ENCODE data around the gene RNF38. TPM values are rescaled to one million over a fixed set of nuclear protein-coding genes. Genes with fewer than 3 reads are reported as not detected.

RNF38 gene
- total RNA-seq, 2 experiments from 2014 or later, result 9.0 to 25.5 TPM

DNA sequence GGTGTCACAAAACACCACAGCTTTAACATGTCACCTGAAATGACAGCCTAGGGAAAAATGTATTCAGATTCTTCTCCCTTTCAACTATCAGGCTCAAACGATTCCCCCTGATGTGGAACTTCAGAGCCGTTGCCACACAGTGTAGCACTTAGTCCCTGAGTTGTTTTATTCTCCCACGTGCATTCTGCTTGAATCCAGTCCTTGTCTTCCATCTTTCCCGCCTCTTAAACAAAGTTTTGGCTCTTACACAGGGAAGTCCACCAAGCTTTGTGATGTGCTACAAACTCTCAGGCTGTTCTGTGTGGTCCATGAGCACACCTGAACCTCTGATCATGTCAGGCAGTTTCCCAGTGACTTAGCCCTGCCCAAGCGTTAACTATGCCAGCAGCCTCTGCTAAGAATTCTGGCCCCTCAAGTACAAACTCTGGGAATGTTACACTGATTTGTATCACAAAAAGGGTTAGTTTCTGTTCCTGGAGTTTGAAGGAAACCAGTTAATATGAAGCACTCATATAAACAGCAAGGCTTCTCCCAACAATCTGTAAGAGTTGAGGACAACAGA lies 45.8 kb upstream of the RNF38 start:
- BruUV-seq (replicated peaks), result no TSS peak
- H2AFZ ChIP-seq (ENCODE audit: low read length), result no peak overlapping the region
- H3K27ac ChIP-seq (ENCODE audit: low read depth, low read length, poor library complexity, severe bottlenecking), result no peak overlapping the region
- no peak for DNase-seq (ENCODE audit: low spot score)
- ChIA-PET CTCF (ENCODE audit: unreplicated experiment) (no interaction called here), POLR2A (no interaction called here)
- no peak overlapping the region for H3K4me2 ChIP-seq (ENCODE audit: low read length)
- H3K9me3 ChIP-seq (ENCODE audit: low read length), result no peaks in the 10 kb centered on the region
- H3K79me2 ChIP-seq (ENCODE audit: insufficient read depth, low read depth, low read length), result peaks cover 5% of the 10 kb centered on the region; the same call in 1 of the 2 replicates
- H3K9me2 ChIP-seq (ENCODE audit: insufficient read depth, low read length), result no peaks in the 10 kb centered on the region
- intact Hi-C loops (cut with micrococcal nuclease; ENCODE audit: unreplicated experiment), result no loop called here
- no peaks in the 10 kb centered on the region for H3K4me1 ChIP-seq (ENCODE audit: insufficient read depth, low read length, poor library complexity, severe bottlenecking)
- peaks cover 6% of the 10 kb centered on the region; the same call in 1 of the 2 replicates for H3K36me3 ChIP-seq (ENCODE audit: insufficient read depth, low read length)
- no peak overlapping the region for H3K4me3 ChIP-seq (ENCODE audit: low read depth, low read length, poor library complexity, severe bottlenecking)
- TF ChIP-seq EZH2phosphoT487 (IDR thresholded peaks at IDR 0.05; ENCODE audit: borderline replicate concordance, low read depth, low read length), result no peak
- TF ChIP-seq, protein P1, sequence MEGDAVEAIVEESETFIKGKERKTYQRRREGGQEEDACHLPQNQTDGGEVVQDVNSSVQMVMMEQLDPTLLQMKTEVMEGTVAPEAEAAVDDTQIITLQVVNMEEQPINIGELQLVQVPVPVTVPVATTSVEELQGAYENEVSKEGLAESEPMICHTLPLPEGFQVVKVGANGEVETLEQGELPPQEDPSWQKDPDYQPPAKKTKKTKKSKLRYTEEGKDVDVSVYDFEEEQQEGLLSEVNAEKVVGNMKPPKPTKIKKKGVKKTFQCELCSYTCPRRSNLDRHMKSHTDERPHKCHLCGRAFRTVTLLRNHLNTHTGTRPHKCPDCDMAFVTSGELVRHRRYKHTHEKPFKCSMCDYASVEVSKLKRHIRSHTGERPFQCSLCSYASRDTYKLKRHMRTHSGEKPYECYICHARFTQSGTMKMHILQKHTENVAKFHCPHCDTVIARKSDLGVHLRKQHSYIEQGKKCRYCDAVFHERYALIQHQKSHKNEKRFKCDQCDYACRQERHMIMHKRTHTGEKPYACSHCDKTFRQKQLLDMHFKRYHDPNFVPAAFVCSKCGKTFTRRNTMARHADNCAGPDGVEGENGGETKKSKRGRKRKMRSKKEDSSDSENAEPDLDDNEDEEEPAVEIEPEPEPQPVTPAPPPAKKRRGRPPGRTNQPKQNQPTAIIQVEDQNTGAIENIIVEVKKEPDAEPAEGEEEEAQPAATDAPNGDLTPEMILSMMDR (conservative IDR thresholded peaks at IDR 0.05; ENCODE audit: low read length), result no peak
- H4K20me1 ChIP-seq (ENCODE audit: insufficient read depth, low read length), result 0 out of 2 replicates have a peak, but pooled peaks cover 10% of the 10 kb centered on the region

DNA sequence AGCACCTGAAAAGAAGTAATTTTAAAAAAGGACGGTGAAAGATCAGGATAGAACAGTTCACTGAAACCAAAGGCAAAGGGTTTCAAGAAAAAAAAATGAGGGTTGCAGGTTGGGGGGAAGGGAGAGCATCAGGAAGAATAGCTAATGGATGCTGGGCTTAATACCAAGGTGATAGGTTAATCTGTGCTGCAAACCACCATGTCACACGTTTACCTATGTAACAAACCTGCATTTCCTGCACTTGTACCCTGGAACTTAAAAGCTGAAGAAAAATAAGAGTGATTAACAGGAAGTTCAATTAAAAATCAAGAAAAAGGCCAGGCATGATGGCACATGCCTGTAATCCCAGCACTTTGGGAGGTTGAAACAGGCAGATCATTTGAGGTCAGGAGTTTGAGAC lies 44.1 kb upstream of the RNF38 start:
- TF ChIP-seq, protein P1 (conservative IDR thresholded peaks at IDR 0.05; ENCODE audit: low read length), result no peak
- TF ChIP-seq EZH2phosphoT487 (IDR thresholded peaks at IDR 0.05; ENCODE audit: borderline replicate concordance, low read depth, low read length), result no peak
- POLR2A ChIA-PET, result no interaction called here
- Histone ChIP-seq H4K20me1 (ENCODE audit: insufficient read depth, low read length) (0 out of 2 replicates have a peak, but pooled peaks cover 6% of the 10 kb centered on the region), H3K79me2 (ENCODE audit: insufficient read depth, low read depth, low read length) (peaks cover 8% of the 10 kb centered on the region; the same call in 1 of the 2 replicates), H3K36me3 (ENCODE audit: insufficient read depth, low read length) (peaks cover 6% of the 10 kb centered on the region; the same call in 1 of the 2 replicates), H3K9me2 (ENCODE audit: insufficient read depth, low read length) (no peaks in the 10 kb centered on the region), H3K9me3 (ENCODE audit: low read length) (no peaks in the 10 kb centered on the region), H2AFZ (ENCODE audit: low read length) (no peak overlapping the region), H3K27ac (ENCODE audit: low read depth, low read length, poor library complexity, severe bottlenecking) (no peak overlapping the region), H3K4me2 (ENCODE audit: low read length) (no peak overlapping the region), H3K4me3 (ENCODE audit: low read depth, low read length, poor library complexity, severe bottlenecking) (no peak overlapping the region), H3K4me1 (ENCODE audit: insufficient read depth, low read length, poor library complexity, severe bottlenecking) (no peaks in the 10 kb centered on the region)
- intact Hi-C loops (cut with micrococcal nuclease; ENCODE audit: unreplicated experiment), result no loop called here
- no TSS peak for BruUV-seq (replicated peaks)
- CTCF ChIA-PET (ENCODE audit: unreplicated experiment), result no interaction called here
- DNase-seq (ENCODE audit: low spot score), result no peak

DNA sequence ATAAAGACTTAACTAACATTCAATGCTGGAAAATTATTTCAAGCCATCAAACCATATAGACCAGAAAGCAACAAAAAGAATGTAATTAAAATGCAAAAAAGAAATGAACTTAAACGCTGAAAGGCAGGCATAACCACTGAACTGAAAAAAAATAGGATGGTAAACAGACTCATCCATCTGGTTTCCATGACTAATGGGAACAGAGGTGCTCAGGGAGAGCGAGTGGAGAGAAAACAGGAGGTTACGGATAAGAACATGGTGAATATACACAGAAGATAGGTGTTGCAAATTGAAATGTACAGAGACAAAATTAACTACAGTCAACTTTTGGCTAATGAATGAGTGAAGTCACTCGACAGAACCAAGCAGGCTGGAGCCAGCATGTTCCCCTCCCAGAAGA lies 43.5 kb upstream of the RNF38 start:
- ChIA-PET CTCF (ENCODE audit: unreplicated experiment) (no interaction called here), POLR2A (no interaction called here)
- no peak overlapping the region for H2AFZ ChIP-seq (ENCODE audit: low read length)
- H3K4me3 ChIP-seq (ENCODE audit: low read depth, low read length, poor library complexity, severe bottlenecking), result no peak overlapping the region
- H4K20me1 ChIP-seq (ENCODE audit: insufficient read depth, low read length), result 0 out of 2 replicates have a peak, but pooled peaks cover 6% of the 10 kb centered on the region
- H3K4me2 ChIP-seq (ENCODE audit: low read length), result no peak overlapping the region
- no peaks in the 10 kb centered on the region for H3K9me2 ChIP-seq (ENCODE audit: insufficient read depth, low read length)
- H3K4me1 ChIP-seq (ENCODE audit: insufficient read depth, low read length, poor library complexity, severe bottlenecking), result no peaks in the 10 kb centered on the region
- peaks cover 8% of the 10 kb centered on the region; the same call in 1 of the 2 replicates for H3K79me2 ChIP-seq (ENCODE audit: insufficient read depth, low read depth, low read length)
- DNase-seq (ENCODE audit: low spot score), result no peak
- TF ChIP-seq, protein P1 (conservative IDR thresholded peaks at IDR 0.05; ENCODE audit: low read length), result no peak
- TF ChIP-seq EZH2phosphoT487 (IDR thresholded peaks at IDR 0.05; ENCODE audit: borderline replicate concordance, low read depth, low read length), result no peak
- BruUV-seq (replicated peaks), result no TSS peak
- intact Hi-C loops (cut with micrococcal nuclease; ENCODE audit: unreplicated experiment), result no loop called here
- no peaks in the 10 kb centered on the region for H3K9me3 ChIP-seq (ENCODE audit: low read length)
- H3K36me3 ChIP-seq (ENCODE audit: insufficient read depth, low read length), result peaks cover 6% of the 10 kb centered on the region; the same call in 1 of the 2 replicates
- no peak overlapping the region for H3K27ac ChIP-seq (ENCODE audit: low read depth, low read length, poor library complexity, severe bottlenecking)
